Measurements from ENCODE around the gene KIAA1614.

DNA sequence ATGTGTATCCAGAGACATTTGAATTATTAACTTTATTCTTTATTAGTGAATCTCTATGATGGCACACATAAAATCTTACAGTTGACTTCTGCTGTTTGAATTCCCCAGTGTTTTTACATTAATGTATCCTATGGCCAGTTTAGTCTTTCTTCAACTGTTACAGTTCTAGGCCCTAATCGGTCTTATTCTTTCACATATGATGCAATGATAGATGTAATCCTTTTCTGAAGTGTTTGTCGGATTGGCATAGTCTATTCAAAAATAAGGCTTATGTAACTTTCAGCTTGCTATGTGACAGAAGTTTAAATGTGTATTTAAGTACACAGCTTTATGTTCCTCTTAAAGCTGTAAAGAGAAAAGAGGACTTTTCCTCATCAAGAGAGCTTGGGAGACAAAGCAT is 26.4 kb upstream of the KIAA1614 start:
- no peak for TF ChIP-seq POLR2AphosphoS5 (IDR thresholded peaks at IDR 0.05; ENCODE audit: low read depth, low read length)
- no peak for TF ChIP-seq REST (IDR thresholded peaks at IDR 0.05; ENCODE audit: insufficient read depth in 1 of 2, low read depth in 2 of 2, low read length in 2 of 2)
- no peak for TF ChIP-seq SIN3A (IDR thresholded peaks at IDR 0.05; ENCODE audit: borderline replicate concordance, insufficient read depth, low read length)
- no peak for TF ChIP-seq TAF1 (IDR thresholded peaks at IDR 0.05; ENCODE audit: borderline replicate concordance, insufficient read depth, low read length)

Data from PFSK-1 (cell line).